GM18508 (cell line): ENCODE measurements around the gene CACYBP.
"Not testable (repeated sequence)": the region's sequence is repeated elsewhere in the genome, so short reads cannot be mapped to it uniquely, and the experiment has no call there.

Source experiments
- ATAC-seq: cut with Tn5 transposase; IDR thresholded peaks from one replicate; pipeline ENCODE4 v1.9.1; 2021; ENCODE audit warnings: moderate number of reproducible peaks; ENCODE audit not compliant: insufficient read depth, unreplicated experiment

Gene CACYBP

GRCh38 chr1:175005085-175005783, 5.5 kb downstream of the CACYBP start:
- no peak for ATAC-seq

- ATAC-seq: no peak
These were observed 9.8 kb downstream of the CACYBP start for GRCh38 chr1:175009532-175009931.

GRCh38 chr1:175013445-175013844, 13.7 kb downstream of the CACYBP start:
- no peak for ATAC-seq

GRCh38 chr1:175015243-175015642, 15.5 kb downstream of the CACYBP start:
- ATAC-seq: no peak

GRCh38 chr1:175019524-175019923, 19.8 kb downstream of the CACYBP start:
- ATAC-seq: no peak

GRCh38 chr1:175023043-175023921, 23.5 kb downstream of the CACYBP start, which contains the start of gene MRPS14:
MRPS14 (minus strand) TSS chr1:175023425; CDS start chr1:175023408, 17 bp downstream.
- peak; percentile 82 for ATAC-seq

- not testable (repeated sequence) for ATAC-seq
These were observed 24.1 kb downstream of the CACYBP start for GRCh38 chr1:175023922-175024242.

GRCh38 chr1:175024773-175025172, 25.0 kb downstream of the CACYBP start:
- no peak for ATAC-seq

- no peak for ATAC-seq
These were observed 34.2 kb downstream of the CACYBP start for GRCh38 chr1:175033953-175034352.

- ATAC-seq: no peak
These were observed 35.0 kb downstream of the CACYBP start for GRCh38 chr1:175034775-175035174.

- no peak for ATAC-seq
These were observed 36.1 kb downstream of the CACYBP start for GRCh38 chr1:175035865-175036264.

GRCh38 chr1:175036476-175036875, 36.7 kb downstream of the CACYBP start:
- no peak for ATAC-seq

- no peak for ATAC-seq
These were observed 37.7 kb downstream of the CACYBP start for GRCh38 chr1:175037416-175037815.

GRCh38 chr1:175040324-175040879, 40.7 kb downstream of the CACYBP start:
- no peak for ATAC-seq

- ATAC-seq: no peak
These were observed 42.9 kb downstream of the CACYBP start for GRCh38 chr1:175042650-175043049.

- no peak for ATAC-seq
These were observed 44.1 kb downstream of the CACYBP start for GRCh38 chr1:175043824-175044223.

GRCh38 chr1:175044591-175044990, 44.8 kb downstream of the CACYBP start:
- ATAC-seq: not testable (repeated sequence)

- no peak for ATAC-seq
These were observed 45.4 kb downstream of the CACYBP start for GRCh38 chr1:175045097-175045496.

GRCh38 chr1:175045519-175045918, 45.8 kb downstream of the CACYBP start:
- ATAC-seq: no peak

- ATAC-seq: no peak
These were observed 51.2 kb downstream of the CACYBP start for GRCh38 chr1:175050992-175051391.

GRCh38 chr1:175054736-175055135, 55.0 kb downstream of the CACYBP start:
- no peak for ATAC-seq
